Measurements from ENCODE around the gene NR2F1-AS1. TPM values are rescaled to one million over a fixed set of nuclear protein-coding genes. Genes with fewer than 3 reads are reported as not detected.

Gene NR2F1-AS1
- total RNA-seq, 1 experiment from 2014 or later = 1.5 TPM

- TF ChIP-seq E2F5 (CRISPR knock-in tag; IDR thresholded peaks at IDR 0.05) = no peak; the same call in 1 of the 2 replicates
- TF ChIP-seq ZBTB21 (CRISPR knock-in tag; IDR thresholded peaks at IDR 0.05; ENCODE audit: borderline replicate concordance) = no peak
- TF ChIP-seq NFATC4 (CRISPR knock-in tag; IDR thresholded peaks at IDR 0.05) = no peak
- TF ChIP-seq OVOL2 (CRISPR knock-in tag; IDR thresholded peaks at IDR 0.05; ENCODE audit: borderline replicate concordance) = no peak
- no peak for TF ChIP-seq NR3C1 (CRISPR knock-in tag; conservative IDR thresholded peaks at IDR 0.05; ENCODE audit: low read depth)
- TF ChIP-seq SP1 (CRISPR knock-in tag; conservative IDR thresholded peaks at IDR 0.05) = no peak
- TF ChIP-seq ZNF232 (CRISPR knock-in tag; IDR thresholded peaks at IDR 0.05) = no peak
- TF ChIP-seq MXD4 (CRISPR knock-in tag; IDR thresholded peaks at IDR 0.05; ENCODE audit: borderline replicate concordance) = no peak
- TF ChIP-seq RELA (CRISPR knock-in tag; IDR thresholded peaks at IDR 0.05; ENCODE audit: borderline replicate concordance) = no peak
- TF ChIP-seq, protein P1, sequence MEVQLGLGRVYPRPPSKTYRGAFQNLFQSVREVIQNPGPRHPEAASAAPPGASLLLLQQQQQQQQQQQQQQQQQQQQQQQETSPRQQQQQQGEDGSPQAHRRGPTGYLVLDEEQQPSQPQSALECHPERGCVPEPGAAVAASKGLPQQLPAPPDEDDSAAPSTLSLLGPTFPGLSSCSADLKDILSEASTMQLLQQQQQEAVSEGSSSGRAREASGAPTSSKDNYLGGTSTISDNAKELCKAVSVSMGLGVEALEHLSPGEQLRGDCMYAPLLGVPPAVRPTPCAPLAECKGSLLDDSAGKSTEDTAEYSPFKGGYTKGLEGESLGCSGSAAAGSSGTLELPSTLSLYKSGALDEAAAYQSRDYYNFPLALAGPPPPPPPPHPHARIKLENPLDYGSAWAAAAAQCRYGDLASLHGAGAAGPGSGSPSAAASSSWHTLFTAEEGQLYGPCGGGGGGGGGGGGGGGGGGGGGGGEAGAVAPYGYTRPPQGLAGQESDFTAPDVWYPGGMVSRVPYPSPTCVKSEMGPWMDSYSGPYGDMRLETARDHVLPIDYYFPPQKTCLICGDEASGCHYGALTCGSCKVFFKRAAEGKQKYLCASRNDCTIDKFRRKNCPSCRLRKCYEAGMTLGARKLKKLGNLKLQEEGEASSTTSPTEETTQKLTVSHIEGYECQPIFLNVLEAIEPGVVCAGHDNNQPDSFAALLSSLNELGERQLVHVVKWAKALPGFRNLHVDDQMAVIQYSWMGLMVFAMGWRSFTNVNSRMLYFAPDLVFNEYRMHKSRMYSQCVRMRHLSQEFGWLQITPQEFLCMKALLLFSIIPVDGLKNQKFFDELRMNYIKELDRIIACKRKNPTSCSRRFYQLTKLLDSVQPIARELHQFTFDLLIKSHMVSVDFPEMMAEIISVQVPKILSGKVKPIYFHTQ (CRISPR knock-in tag; IDR thresholded peaks at IDR 0.05) = no peak
- TF ChIP-seq CREM (CRISPR knock-in tag; IDR thresholded peaks at IDR 0.05) = 0 out of 2 replicates have a peak, but pooled peaks have one; percentile 26
- TF ChIP-seq ZNF532 (CRISPR knock-in tag; IDR thresholded peaks at IDR 0.05; ENCODE audit: borderline replicate concordance) = no peak
- TF ChIP-seq, protein P2, sequence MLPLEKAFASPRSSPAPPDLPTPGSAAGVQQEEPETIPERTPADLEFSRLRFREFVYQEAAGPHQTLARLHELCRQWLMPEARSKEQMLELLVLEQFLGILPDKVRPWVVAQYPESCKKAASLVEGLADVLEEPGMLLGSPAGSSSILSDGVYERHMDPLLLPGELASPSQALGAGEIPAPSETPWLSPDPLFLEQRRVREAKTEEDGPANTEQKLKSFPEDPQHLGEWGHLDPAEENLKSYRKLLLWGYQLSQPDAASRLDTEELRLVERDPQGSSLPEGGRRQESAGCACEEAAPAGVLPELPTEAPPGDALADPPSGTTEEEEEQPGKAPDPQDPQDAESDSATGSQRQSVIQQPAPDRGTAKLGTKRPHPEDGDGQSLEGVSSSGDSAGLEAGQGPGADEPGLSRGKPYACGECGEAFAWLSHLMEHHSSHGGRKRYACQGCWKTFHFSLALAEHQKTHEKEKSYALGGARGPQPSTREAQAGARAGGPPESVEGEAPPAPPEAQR (CRISPR knock-in tag; IDR thresholded peaks at IDR 0.05) = no peak
- peak; percentile 56; the same call in 1 of the 2 replicates for TF ChIP-seq ETV6 (CRISPR knock-in tag; IDR thresholded peaks at IDR 0.05)
- TF ChIP-seq, protein P3, sequence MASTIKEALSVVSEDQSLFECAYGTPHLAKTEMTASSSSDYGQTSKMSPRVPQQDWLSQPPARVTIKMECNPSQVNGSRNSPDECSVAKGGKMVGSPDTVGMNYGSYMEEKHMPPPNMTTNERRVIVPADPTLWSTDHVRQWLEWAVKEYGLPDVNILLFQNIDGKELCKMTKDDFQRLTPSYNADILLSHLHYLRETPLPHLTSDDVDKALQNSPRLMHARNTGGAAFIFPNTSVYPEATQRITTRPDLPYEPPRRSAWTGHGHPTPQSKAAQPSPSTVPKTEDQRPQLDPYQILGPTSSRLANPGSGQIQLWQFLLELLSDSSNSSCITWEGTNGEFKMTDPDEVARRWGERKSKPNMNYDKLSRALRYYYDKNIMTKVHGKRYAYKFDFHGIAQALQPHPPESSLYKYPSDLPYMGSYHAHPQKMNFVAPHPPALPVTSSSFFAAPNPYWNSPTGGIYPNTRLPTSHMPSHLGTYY (CRISPR knock-in tag; IDR thresholded peaks at IDR 0.05) = no peak
- TF ChIP-seq, protein P4, sequence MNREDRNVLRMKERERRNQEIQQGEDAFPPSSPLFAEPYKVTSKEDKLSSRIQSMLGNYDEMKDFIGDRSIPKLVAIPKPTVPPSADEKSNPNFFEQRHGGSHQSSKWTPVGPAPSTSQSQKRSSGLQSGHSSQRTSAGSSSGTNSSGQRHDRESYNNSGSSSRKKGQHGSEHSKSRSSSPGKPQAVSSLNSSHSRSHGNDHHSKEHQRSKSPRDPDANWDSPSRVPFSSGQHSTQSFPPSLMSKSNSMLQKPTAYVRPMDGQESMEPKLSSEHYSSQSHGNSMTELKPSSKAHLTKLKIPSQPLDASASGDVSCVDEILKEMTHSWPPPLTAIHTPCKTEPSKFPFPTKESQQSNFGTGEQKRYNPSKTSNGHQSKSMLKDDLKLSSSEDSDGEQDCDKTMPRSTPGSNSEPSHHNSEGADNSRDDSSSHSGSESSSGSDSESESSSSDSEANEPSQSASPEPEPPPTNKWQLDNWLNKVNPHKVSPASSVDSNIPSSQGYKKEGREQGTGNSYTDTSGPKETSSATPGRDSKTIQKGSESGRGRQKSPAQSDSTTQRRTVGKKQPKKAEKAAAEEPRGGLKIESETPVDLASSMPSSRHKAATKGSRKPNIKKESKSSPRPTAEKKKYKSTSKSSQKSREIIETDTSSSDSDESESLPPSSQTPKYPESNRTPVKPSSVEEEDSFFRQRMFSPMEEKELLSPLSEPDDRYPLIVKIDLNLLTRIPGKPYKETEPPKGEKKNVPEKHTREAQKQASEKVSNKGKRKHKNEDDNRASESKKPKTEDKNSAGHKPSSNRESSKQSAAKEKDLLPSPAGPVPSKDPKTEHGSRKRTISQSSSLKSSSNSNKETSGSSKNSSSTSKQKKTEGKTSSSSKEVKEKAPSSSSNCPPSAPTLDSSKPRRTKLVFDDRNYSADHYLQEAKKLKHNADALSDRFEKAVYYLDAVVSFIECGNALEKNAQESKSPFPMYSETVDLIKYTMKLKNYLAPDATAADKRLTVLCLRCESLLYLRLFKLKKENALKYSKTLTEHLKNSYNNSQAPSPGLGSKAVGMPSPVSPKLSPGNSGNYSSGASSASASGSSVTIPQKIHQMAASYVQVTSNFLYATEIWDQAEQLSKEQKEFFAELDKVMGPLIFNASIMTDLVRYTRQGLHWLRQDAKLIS (CRISPR knock-in tag; IDR thresholded peaks at IDR 0.05; ENCODE audit: borderline replicate concordance) = no peak
- TF ChIP-seq MYBL2 (CRISPR knock-in tag; IDR thresholded peaks at IDR 0.05) = no peak
- peak; percentile 72; the same call in 1 of the 2 replicates for TF ChIP-seq HMGXB4 (CRISPR knock-in tag; IDR thresholded peaks at IDR 0.05)
- no peak for TF ChIP-seq JUN (CRISPR knock-in tag; IDR thresholded peaks at IDR 0.05)
- TF ChIP-seq FOXK1 (CRISPR knock-in tag; IDR thresholded peaks at IDR 0.05) = no peak
- TF ChIP-seq TP53 (CRISPR knock-in tag; IDR thresholded peaks at IDR 0.05) = no peak
Measured at GRCh38 chr5:93570294-93571113, 10.5 kb downstream of the NR2F1-AS1 start (continued).
